ENCODE data around the gene PAX3.

Gene PAX3

DNA sequence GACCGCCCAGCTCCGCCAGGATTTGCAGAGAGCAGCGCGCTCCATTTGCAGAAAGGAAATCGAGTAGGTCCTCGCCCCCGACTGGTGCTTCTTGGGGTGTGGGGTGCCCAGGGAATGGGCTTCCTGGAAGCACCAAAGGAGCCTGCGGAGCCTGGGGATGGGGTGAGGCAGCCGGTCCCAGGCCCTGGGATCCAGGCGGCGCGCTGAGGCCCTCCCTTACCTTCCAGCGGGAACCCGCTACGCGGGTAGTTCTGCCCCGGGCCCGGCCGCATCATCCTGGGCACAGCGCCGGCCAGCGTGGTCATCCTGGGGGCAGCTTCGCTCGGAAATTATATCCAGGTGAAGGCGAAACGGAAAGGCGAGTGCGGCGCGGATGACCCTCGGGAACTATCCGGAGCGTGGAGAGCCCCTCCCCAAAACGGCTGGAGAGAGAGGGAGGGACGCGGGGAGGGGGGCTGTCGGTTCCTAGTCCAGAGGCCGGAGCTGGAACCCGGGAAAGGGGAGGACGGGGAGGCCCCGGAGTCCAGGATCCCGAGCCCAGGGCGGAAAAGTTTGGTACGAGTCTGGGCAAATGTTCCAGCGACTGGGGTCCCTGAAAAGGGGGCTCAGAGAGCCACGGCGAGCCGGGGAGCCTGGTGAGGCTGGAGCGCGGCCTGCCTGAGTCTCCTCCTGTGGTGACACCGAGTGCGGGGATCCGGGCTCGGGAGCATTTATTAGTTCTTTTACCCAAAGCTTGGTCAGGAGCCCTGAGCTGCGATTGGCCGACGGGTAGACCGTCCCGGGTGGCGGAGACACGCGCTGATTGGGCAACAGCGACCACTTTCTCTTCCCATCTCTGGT is at the start of gene PAX3:
TSS of gene PAX3 (minus strand) at position 688 of the 840 bp plus-strand sequence. CDS start at position 305, 383 bp downstream.
- DNase-seq, result no peak

- DNase-seq, result no peak
Observed at GRCh38 chr2:222341331-222341730, 42.5 kb upstream of the PAX3 start.

DNA sequence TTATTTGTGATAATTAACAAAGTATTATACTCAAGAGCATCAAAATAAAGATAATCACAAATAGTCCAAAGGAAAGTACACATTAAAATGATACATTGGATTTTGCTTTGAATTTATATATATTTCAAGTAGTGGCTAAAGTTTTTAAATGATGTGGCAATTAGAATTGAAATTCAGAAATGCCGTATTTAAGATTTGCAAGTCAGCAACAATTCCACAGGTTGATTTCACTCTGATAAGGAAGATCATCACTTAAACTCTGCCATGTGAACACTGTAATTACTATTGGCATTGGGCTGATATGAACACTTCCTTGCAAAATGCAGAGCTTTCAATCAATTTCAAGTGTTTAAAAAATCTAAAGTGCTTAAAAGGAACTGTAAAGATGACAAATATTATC is 39.6 kb upstream of the PAX3 start:
- no peak for DNase-seq

- DNase-seq, result no peak
Observed at GRCh38 chr2:222336931-222337330, 38.1 kb upstream of the PAX3 start.

DNA sequence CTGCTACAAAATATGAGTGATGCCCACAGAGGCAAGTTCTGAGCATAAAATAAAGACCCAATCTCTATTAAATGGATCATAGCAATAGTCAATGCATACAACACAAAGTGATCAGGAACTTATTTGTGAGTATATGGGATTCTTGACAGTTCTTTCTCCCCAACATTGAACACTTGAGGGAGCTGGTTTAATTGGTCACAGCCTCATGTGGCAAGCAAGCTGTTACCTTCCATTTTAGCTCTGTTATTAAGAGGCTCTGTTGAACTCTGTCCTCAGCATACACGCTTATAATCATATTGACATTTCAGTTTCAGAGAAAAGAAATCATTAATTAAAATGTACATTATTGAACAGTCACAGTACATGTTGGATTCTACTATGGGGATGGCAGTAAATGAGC is 37.6 kb upstream of the PAX3 start:
- no peak for DNase-seq

DNA sequence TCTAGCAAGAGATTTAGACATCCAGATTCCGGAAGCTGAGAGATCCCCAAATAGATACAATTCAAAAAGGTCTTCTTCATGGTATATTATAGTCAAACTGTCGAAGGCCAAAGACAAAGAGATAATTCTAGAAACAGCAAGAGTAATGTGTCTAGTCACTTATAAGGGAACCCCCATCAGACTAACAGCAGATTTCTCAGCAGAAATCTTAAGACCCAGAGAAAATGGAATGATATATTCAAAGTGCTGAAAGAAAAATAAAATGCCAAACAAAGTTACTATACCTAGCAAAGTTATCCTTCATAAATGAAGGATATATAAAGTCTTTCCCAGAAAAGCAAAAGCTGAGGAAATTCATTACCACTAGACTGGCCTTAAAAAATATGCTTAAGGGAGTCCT is 36.1 kb upstream of the PAX3 start:
- DNase-seq, result no peak

DNA sequence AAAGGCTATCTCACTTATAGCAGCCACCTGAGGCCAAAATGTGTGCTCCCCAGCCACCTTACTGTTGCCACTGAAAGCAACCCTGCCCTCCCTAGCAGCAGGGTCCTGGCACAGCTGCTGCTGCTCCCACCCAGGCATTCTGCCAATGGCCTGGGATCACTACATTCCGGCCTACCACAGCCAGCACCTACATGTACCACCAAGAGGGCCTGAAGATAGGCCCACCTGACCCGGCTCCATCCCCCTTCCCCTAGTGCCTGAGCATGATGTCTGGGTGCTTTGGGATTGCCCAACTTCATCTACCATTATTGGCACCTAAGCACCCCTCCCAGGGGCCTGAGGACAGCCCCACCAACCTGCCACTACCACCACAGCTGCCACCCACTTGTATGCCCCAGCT is 34.6 kb upstream of the PAX3 start:
- no peak for DNase-seq

GRCh38 chr2:222332116-222332515 is 33.3 kb upstream of the PAX3 start:
- no peak for DNase-seq

DNA sequence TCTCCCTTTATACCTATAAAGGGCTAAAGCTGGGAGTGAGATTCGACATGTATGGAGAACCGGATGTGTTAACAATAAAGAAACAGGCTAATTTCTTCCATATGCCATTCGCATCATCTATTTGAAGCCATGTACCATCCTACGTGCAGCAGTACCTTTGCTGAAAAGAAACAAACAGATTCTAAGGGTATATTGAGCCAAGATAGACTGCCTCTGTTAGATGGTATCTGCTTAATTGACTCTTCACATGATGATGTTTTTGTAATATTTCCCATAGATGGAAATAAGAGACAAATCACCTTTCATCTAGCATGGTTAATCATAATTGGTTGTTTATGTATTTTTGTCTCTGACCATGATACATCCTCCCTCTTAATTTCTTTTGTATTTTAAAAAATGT is 32.1 kb upstream of the PAX3 start:
- no peak for DNase-seq

DNA sequence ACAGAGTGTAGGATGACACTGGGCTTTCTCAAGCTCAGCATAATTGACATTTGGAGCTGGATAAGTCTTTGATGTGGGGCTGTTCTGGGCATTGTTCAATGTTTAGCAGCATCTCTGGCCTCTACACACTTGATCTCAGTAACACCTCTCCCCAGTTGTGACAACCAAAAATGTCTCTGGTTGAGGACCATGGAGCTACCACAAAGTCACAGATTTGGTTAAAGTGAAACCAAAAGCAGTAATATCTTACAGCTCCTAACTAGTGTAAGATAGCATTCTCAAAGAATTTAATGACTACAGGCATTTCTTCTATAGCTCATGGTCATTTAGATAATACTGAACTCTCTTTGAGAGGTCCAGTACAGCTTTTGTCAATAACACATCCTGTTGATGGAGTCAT is 23.4 kb upstream of the PAX3 start:
- no peak for DNase-seq

GRCh38 chr2:222320436-222321395 is 21.9 kb upstream of the PAX3 start:
- no peak for DNase-seq

GRCh38 chr2:222319586-222320435 is 21.0 kb upstream of the PAX3 start:
- DNase-seq, result no peak

- no peak for DNase-seq
Observed at GRCh38 chr2:222318712-222319585, 20.2 kb upstream of the PAX3 start.

DNA sequence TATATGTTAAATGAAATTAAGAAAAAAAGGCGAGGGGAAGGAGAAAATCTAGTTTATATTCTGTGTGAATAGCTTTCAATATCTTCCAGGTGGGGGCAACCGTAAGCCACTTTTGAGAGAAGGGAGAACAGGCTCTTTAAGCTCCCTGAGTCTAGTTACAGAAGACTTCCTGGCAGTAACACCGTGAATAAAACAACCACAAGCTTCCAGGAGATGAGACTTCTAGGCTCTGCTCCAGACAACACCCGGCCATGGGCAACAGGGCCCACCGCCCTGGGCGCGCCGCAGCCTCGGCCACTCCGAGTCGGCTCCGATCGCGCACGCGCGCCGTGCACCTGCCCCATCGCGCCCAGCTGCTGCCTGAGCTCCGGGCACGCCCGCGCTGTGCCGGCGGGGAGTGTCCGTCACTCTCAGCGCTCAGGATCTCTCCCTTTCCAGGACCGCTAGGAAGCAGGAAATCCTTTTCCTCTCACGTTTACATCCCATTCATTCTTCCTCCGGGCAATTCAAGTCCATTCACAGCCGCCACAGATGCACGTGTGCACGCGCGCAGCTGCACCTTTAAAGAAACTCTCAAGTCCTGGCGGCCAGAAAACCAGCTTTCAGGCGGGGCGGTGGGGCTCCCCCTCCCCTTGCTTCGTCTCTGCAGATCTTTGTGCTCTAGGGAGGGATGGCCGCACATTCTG is 19.4 kb upstream of the PAX3 start:
- no peak for DNase-seq

GRCh38 chr2:222315443-222316121 is 16.8 kb upstream of the PAX3 start:
- DNase-seq, result no peak

- DNase-seq, result no peak
Observed at GRCh38 chr2:222313816-222314215, 15.0 kb upstream of the PAX3 start.

- no peak for DNase-seq
Observed at GRCh38 chr2:222311978-222312738, 13.4 kb upstream of the PAX3 start.

DNA sequence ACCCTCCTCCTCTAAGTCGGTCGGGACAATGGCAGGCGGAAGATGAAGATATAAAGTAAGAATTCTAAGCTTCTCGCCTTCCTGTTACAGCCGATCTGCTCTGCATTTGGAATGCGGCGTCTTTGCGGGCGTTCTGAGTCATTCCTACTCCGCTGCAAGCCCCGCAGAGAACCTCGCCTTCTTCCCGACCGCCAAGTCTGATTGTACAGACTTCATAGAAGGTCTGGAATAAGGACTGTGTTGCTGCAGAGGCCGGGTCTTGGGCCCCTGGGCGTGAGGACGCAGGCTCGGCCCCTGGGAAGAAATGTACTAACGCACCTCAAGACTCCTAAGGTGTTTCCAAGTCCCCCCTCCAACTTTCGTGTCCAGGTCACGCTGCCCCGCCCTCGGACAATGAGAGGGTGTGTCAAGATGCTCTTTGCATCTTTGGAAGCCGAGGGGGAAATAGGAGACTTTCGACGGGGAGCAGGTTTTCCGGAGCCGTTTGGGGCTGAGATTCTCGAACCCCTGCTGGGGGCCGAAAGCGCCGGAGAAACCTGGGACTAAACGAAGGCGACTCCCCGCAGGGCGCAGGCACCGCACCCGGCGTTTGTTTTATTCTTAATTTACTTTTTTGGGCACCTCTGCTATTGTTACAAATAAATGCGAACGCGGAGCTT is 12.7 kb upstream of the PAX3 start:
- DNase-seq, result no peak

GRCh38 chr2:222310747-222311318 is 12.0 kb upstream of the PAX3 start:
- no peak for DNase-seq
